Peyer's patch (tissue), 4 donors: ENCODE measurements around the gene FAM200A.
"Not testable (repeated sequence)": the region's sequence is repeated elsewhere in the genome, so short reads cannot be mapped to it uniquely, and the experiment has no call there.

ENCODE experiments used
- CTCF ChIP-seq, 6 experiments: fragments of 450-650 bp in 4 of 6; fragments of 200-600 bp in 2 of 6; sonication (generic) in 1 of 6; IDR thresholded peaks; one replicate each; pipeline ENCODE4 v1.5.1; 2017 to 2019; ENCODE audit warnings: antibody characterized with exemption in 6 of 6, mild to moderate bottlenecking in 3 of 6, moderate library complexity in 1 of 6
- POLR2A ChIP-seq, 2 donors: fragments of 450-650 bp; IDR thresholded peaks; one replicate each; pipeline ENCODE4 v1.5.1; 2017; ENCODE audit warnings: antibody characterized with exemption in 2 of 2, mild to moderate bottlenecking in 2 of 2, moderate library complexity in 2 of 2

- TF ChIP-seq CTCF, POLR2A (IDR thresholded peaks at IDR 0.05): not testable (repeated sequence)
Observed at GRCh38 chr7:99549545-99549944, 2.4 kb downstream of the FAM200A start.
